NB4 (cell line): ENCODE results near the gene RAF1.

Experiments
- CTCF ChIP-seq: IDR thresholded peaks from one replicate; pipeline ENCODE4 v1.5.1; 2012; ENCODE audit warnings: low read depth, low read length
- MAX ChIP-seq: IDR thresholded peaks from 2 replicates; pipeline ENCODE4 v1.6.1; 2011; ENCODE audit warnings: low read depth, low read length
- POLR2A ChIP-seq: IDR thresholded peaks from 2 replicates; pipeline ENCODE4 v1.6.1; 2011; ENCODE audit warnings: mild to moderate bottlenecking; ENCODE audit not compliant: insufficient read length; ENCODE audit errors: extremely low read depth

GRCh38 chr3:12679468-12679867, 15.6 kb upstream of the RAF1 start:
- TF ChIP-seq CTCF (no peak), POLR2A (no peak), MAX (no peak)
